Stimulated activated CD8-positive, alpha-beta memory T cell treated with anti-CD3 and anti-CD28 coated beads, Interleukin-12 subunit alpha, Interleukin-12 subunit beta, amount 100 ng/mL, for 4 hours (primary cell): Measurements from ENCODE around the gene MEIOSIN.
A peak's percentile ranks its signal among the peaks of the same experiment; 100 is the strongest.
"Not testable (repeated sequence)": the region's sequence is repeated elsewhere in the genome, so short reads cannot be mapped to it uniquely, and the experiment has no call there.

ENCODE experiments used
- DNase-seq: peaks from one replicate; pipeline ENCODE4 v3.0.0-alpha.2; 2020; ENCODE audit warnings: low read depth

Gene MEIOSIN

GRCh38 chr19:45780146-45780447 lies 46.9 kb downstream of the MEIOSIN start:
- DNase-seq, result no peak

GRCh38 chr19:45780448-45781213 lies 47.4 kb downstream of the MEIOSIN start:
- no peak for DNase-seq

GRCh38 chr19:45781214-45782161 lies 48.2 kb downstream of the MEIOSIN start:
- no peak for DNase-seq

GRCh38 chr19:45782162-45782691 lies 49.0 kb downstream of the MEIOSIN start, which contains the start of gene DMPK:
Gene DMPK, minus strand, starts transcription at chr19:45782490. Its CDS starts 138 bp downstream, at chr19:45782352.
- DNase-seq, result no peak

GRCh38 chr19:45782820-45783785 lies 49.9 kb downstream of the MEIOSIN start:
- no peak for DNase-seq

- DNase-seq, result no peak
Measured at GRCh38 chr19:45784096-45784495, 50.9 kb downstream of the MEIOSIN start.

GRCh38 chr19:45785097-45785496 lies 51.9 kb downstream of the MEIOSIN start:
- no peak for DNase-seq

- no peak for DNase-seq
Measured at GRCh38 chr19:45785781-45786532, 52.7 kb downstream of the MEIOSIN start.

- DNase-seq, result no peak
Measured at GRCh38 chr19:45786533-45786894, 53.3 kb downstream of the MEIOSIN start.

GRCh38 chr19:45789035-45789786 lies 56.0 kb downstream of the MEIOSIN start:
- DNase-seq, result no peak

- no peak for DNase-seq
Measured at GRCh38 chr19:45790942-45791341, 57.7 kb downstream of the MEIOSIN start.

- no peak for DNase-seq
Measured at GRCh38 chr19:45791744-45792469, 58.7 kb downstream of the MEIOSIN start.

- DNase-seq, result peak; percentile 99
Measured at GRCh38 chr19:45792470-45793177, 59.4 kb downstream of the MEIOSIN start, which contains the start of gene DMWD. Gene DMWD, minus strand, starts transcription at chr19:45792845. Its CDS starts 89 bp downstream, at chr19:45792756.

- no peak for DNase-seq
Measured at GRCh38 chr19:45793178-45793564, 59.9 kb downstream of the MEIOSIN start.

GRCh38 chr19:45793876-45794275 lies 60.6 kb downstream of the MEIOSIN start:
- no peak for DNase-seq

- DNase-seq, result no peak
Measured at GRCh38 chr19:45794627-45795026, 61.4 kb downstream of the MEIOSIN start.

- DNase-seq, result peak; percentile 41
Measured at GRCh38 chr19:45798995-45799517, 65.8 kb downstream of the MEIOSIN start.

- not testable (repeated sequence) for DNase-seq
Measured at GRCh38 chr19:45799541-45799940, 66.3 kb downstream of the MEIOSIN start.
